Endodermal cell (in vitro differentiated cells): Measurements from ENCODE around the gene RABGAP1L. TPM values are rescaled to one million over a fixed set of nuclear protein-coding genes. Genes with fewer than 3 reads are reported as not detected.

Experiments used
- DNase-seq: peaks from one replicate; pipeline ENCODE4 v3.0.0-alpha.2; 2017
- H3K27ac ChIP-seq: 2 replicates; pipeline ENCODE4 v1.5.1; 2013; ENCODE audit warnings: mild to moderate bottlenecking, low read depth, low read length, moderate library complexity
- H3K27me3 ChIP-seq: 2 replicates; pipeline ENCODE4 v1.6.1; 2013; ENCODE audit warnings: mild to moderate bottlenecking, low read length, moderate library complexity; ENCODE audit not compliant: insufficient read depth, control insufficient read depth, poor library complexity, severe bottlenecking
- H3K36me3 ChIP-seq: 2 replicates; pipeline ENCODE4 v1.7.0; 2013; ENCODE audit warnings: mild to moderate bottlenecking, low read length, moderate library complexity; ENCODE audit not compliant: control insufficient read depth, insufficient read depth
- H3K4me1 ChIP-seq: one replicate; pipeline ENCODE4 v1.7.0; 2013; ENCODE audit warnings: low read length; ENCODE audit not compliant: control insufficient read depth, insufficient read depth
- H3K4me3 ChIP-seq: 2 replicates; pipeline ENCODE4 v1.5.1; 2013; ENCODE audit warnings: mild to moderate bottlenecking, low read length, moderate library complexity
- H3K9ac ChIP-seq: 2 replicates; pipeline ENCODE4 v1.6.1; 2013; ENCODE audit warnings: mild to moderate bottlenecking, low read length, moderate library complexity; ENCODE audit not compliant: poor library complexity, severe bottlenecking; ENCODE audit errors: extremely low read depth
- H3K9me3 ChIP-seq: 2 replicates; pipeline ENCODE4 v1.6.1; 2013; ENCODE audit warnings: mild to moderate bottlenecking, low read length, moderate library complexity; ENCODE audit not compliant: control insufficient read depth
- H3K27ac Mint-ChIP-seq: 2 replicates; pipeline ENCODE4 v1.8.0; 2020; ENCODE audit warnings: mixed read lengths
- H3K27me3 Mint-ChIP-seq: 2 replicates; pipeline ENCODE4 v1.8.0; 2021; ENCODE audit warnings: mild to moderate bottlenecking, mixed read lengths; ENCODE audit not compliant: insufficient read depth
- H3K36me3 Mint-ChIP-seq: 2 replicates; pipeline ENCODE4 v1.8.0; 2020; ENCODE audit warnings: low read depth, mixed read lengths
- H3K4me1 Mint-ChIP-seq: 2 replicates; pipeline ENCODE4 v1.8.0; 2020; ENCODE audit warnings: mixed read lengths
- H3K4me3 Mint-ChIP-seq: 2 replicates; pipeline ENCODE4 v1.8.0; 2020; ENCODE audit warnings: mild to moderate bottlenecking, moderate library complexity, mixed read lengths
- H3K9me3 Mint-ChIP-seq: 2 replicates; pipeline ENCODE4 v1.8.0; 2020; ENCODE audit warnings: mild to moderate bottlenecking, mixed read lengths
- WGBS, 2 experiments: methylation state at CpG; one replicate each; pipeline versions ENCODE4 v1.1.5 to v1.1.7; 2013; ENCODE audit warnings: missing lambda C conversion rate in 2 of 2, mixed read lengths in 1 of 2; ENCODE audit not compliant: insufficient coverage in 1 of 2, insufficient read length in 1 of 2; 5-methylcytosine and 5-hydroxymethylcytosine counted together
- total RNA-seq, 2 donors: library from RNA; stranded (reverse); fragmentation: NEBNext Ultra II Directional in 1 of 2; extraction: Animal tissue kit (Norgen Biotek cat#: 25700) in 1 of 2; gene quantifications; 2 replicates in 1 of 2; 3 replicates in 1 of 2; pipeline ENCODE4 v1.2.1, GENCODE V29; 2021
- TF ChIP-seq, protein P1 (sequence below): fragments of 200-600 bp; sonication (generic); conservative IDR thresholded peaks from 2 replicates; pipeline ENCODE4 v1.5.0; 2021; ENCODE audit warnings: antibody characterized with exemption, mild to moderate bottlenecking

Gene RABGAP1L
- total RNA-seq, 2 donors from 2014 or later = 32.5 to 36.9 TPM

DNA sequence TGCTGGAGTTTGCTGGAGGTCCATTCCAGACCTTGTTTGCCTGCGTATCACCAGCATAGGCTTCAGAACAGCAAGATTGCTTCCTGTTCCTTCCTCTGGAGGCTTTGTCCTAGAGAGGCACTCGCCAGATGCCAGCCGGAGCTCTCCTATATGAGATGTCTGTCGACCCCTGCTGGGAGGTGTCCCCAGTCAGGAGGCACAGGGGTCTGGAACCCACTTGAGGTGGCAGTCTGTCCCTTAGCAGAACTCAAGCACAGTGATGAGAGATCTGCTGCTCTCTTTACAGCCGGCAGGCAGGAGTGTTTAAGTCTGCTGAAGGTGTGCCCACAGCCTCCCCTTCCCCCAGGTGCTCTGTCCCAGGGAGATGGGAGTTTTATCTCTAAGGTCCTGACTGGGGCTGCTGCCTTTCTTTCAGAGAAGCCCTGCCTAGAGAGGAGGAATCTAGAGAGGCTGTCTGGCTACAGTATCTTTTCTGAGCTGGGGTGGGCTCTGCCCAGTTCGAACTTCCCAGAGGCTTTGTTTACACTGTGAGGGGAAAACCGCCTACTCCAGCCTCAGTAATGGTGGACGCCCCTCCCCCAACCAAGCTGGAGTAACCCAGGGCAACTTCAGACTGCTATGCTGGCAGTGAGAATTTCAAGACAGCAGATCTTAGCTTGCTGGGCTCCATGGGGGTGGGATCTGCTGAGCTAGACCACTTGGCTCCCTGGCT is 493.4 kb downstream of the RABGAP1L start:
- Mint-ChIP-seq H3K27ac (peak overlapping the region; percentile 68), H3K4me1 (peaks cover 10% of the 10 kb centered on the region), H3K9me3 (peaks cover 9% of the 10 kb centered on the region), H3K4me3 (no peak overlapping the region), H3K27me3 (no peaks in the 10 kb centered on the region), H3K36me3 (no peaks in the 10 kb centered on the region)
- Histone ChIP-seq H3K9ac (no peak overlapping the region), H3K36me3 (no peaks in the 10 kb centered on the region), H3K27ac (peak overlapping the region; percentile 68), H3K4me1 (peaks cover 9% of the 10 kb centered on the region), H3K27me3 (no peaks in the 10 kb centered on the region), H3K4me3 (peak overlapping the region; percentile 35), H3K9me3 (peaks cover 10% of the 10 kb centered on the region)
- 52 to 68% methylated on average over 6 to 8 of the region's 8 CpGs for WGBS, 2 experiments
- DNase-seq = peak; percentile 71
- TF ChIP-seq, protein P1, sequence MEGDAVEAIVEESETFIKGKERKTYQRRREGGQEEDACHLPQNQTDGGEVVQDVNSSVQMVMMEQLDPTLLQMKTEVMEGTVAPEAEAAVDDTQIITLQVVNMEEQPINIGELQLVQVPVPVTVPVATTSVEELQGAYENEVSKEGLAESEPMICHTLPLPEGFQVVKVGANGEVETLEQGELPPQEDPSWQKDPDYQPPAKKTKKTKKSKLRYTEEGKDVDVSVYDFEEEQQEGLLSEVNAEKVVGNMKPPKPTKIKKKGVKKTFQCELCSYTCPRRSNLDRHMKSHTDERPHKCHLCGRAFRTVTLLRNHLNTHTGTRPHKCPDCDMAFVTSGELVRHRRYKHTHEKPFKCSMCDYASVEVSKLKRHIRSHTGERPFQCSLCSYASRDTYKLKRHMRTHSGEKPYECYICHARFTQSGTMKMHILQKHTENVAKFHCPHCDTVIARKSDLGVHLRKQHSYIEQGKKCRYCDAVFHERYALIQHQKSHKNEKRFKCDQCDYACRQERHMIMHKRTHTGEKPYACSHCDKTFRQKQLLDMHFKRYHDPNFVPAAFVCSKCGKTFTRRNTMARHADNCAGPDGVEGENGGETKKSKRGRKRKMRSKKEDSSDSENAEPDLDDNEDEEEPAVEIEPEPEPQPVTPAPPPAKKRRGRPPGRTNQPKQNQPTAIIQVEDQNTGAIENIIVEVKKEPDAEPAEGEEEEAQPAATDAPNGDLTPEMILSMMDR = no peak

DNA sequence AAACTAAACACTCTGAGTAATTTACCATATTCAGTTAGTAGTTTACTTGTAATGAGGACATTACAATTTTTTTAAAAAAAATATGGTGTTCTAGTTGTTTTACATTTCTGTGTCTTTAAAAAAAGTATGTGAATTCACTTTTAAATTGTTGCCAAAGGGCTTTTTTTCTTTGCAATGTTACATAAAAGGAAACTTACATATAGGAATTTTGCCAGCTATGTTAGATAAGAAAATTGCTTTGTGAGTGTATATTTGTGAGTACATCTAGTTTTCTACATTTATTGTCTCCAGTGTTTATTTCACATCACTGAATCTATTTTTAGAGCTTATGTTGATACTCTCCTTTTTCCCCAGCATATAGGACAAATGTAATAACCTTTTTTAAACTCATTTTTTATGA is 495.2 kb downstream of the RABGAP1L start:
- peaks cover 10% of the 10 kb centered on the region for H3K9me3 ChIP-seq
- peaks cover 10% of the 10 kb centered on the region for H3K4me1 Mint-ChIP-seq

DNA sequence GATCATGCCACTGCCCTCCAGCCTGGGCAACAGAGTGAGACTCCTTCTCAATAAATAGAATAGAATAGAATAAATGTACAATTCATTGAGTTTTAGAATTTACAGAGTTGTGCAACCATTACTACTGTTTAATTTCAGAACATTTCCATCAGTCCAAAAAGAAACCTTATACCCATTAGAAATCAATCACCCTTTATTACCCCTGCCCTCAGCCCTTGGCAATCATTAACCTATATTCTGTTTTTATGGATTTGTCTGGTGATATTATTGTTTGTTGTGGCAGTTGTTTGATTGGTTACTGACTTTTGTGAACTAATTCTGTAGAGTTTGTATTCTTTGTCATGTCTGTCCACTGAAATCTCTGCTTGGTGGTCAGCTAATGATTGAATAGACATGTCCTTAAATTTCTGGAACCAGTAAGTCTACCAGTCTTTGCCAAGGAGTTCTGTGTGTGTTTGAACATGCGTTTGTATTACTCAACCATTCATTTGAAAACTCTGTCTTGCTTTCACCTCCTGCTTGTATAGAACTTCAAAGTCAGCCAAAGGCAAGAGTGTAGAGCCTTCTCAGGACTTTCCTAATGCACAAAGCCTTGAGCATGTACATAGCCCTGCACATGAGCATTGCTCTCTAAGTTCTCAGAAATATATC is 497.2 kb downstream of the RABGAP1L start:
- Mint-ChIP-seq H3K4me3 (no peak overlapping the region), H3K4me1 (peaks cover 10% of the 10 kb centered on the region), H3K9me3 (peaks cover 11% of the 10 kb centered on the region), H3K27me3 (no peaks in the 10 kb centered on the region), H3K27ac (no peak overlapping the region), H3K36me3 (no peaks in the 10 kb centered on the region)
- DNase-seq = no peak
- H3K4me1 ChIP-seq = peaks cover 9% of the 10 kb centered on the region
- no peak overlapping the region for H3K9ac ChIP-seq
- H3K27ac ChIP-seq = no peak overlapping the region
- no peaks in the 10 kb centered on the region for H3K27me3 ChIP-seq
- no peak overlapping the region for H3K4me3 ChIP-seq
- 88 to 96% methylated on average over 1 of the region's 1 CpG for WGBS, 2 experiments
- peaks cover 10% of the 10 kb centered on the region for H3K9me3 ChIP-seq
- H3K36me3 ChIP-seq = no peaks in the 10 kb centered on the region
- TF ChIP-seq, protein P1 = no peak

More for the DNA sequence above, 495.2 kb downstream of the RABGAP1L start:
- H3K4me1 ChIP-seq = peaks cover 9% of the 10 kb centered on the region
- no peaks in the 10 kb centered on the region for H3K36me3 ChIP-seq
- no peaks in the 10 kb centered on the region for H3K27me3 ChIP-seq
- Mint-ChIP-seq H3K9me3 (peaks cover 11% of the 10 kb centered on the region), H3K27ac (no peak overlapping the region), H3K4me3 (no peak overlapping the region), H3K27me3 (no peaks in the 10 kb centered on the region), H3K36me3 (no peaks in the 10 kb centered on the region)
- H3K9ac ChIP-seq = no peak overlapping the region
- no peak for DNase-seq
- H3K4me3 ChIP-seq = no peak overlapping the region
- H3K27ac ChIP-seq = no peak overlapping the region
- TF ChIP-seq, protein P1 = no peak
